Amniotic epithelial cell (primary cell): ENCODE data around the gene OR10H4.
"Not testable (repeated sequence)": the region's sequence is repeated elsewhere in the genome, so short reads cannot be mapped to it uniquely, and the experiment has no call there.

Experiments used
- DNase-seq: peaks from one replicate; pipeline ENCODE4 v3.0.0-alpha.2; 2010; ENCODE audit warnings: low read depth

OR10H4 gene, protein sequence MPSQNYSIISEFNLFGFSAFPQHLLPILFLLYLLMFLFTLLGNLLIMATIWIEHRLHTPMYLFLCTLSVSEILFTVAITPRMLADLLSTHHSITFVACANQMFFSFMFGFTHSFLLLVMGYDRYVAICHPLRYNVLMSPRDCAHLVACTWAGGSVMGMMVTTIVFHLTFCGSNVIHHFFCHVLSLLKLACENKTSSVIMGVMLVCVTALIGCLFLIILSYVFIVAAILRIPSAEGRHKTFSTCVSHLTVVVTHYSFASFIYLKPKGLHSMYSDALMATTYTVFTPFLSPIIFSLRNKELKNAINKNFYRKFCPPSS

DNA sequence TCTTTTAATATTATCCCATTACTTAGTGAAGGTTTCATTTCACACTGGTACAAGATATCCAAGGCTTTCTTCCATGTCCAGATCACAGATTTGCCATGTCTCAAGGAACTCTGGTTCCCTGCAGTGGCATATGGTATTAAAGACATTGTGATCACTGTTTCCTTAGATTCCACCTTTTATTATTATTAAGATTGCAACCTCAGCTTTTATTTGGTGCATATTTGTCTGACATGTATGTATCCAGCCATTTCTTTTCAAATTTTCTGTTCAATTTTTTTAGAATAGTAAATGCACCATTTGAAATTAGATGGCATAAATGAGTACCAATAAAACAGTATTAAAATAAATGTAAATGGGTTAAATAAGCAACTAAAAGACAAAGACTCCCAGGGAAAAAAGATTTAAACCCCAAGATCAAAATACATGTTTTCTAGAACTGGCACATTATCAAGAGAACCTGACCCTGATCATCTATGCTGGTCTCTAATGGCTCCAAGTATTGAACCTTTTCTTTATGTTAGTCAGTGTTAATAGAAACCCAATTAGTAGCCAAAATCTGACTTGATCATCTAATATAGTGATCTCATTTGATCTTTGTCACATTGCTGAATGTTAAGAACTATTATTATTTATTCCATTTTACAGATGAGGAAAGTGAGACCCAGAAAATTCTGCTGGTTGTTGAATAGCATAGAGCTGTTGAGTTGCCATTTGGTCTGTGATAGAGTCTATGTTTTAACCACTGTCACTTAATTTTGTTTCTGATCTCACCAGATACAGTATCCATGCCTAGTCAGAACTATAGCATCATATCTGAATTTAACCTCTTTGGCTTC lies at the start of gene OR10H4:
Gene OR10H4 (plus strand): TSS at position 786 of the 836 bp plus-strand sequence. CDS start 0 bp downstream, at position 786.
- DNase-seq = no peak

DNA sequence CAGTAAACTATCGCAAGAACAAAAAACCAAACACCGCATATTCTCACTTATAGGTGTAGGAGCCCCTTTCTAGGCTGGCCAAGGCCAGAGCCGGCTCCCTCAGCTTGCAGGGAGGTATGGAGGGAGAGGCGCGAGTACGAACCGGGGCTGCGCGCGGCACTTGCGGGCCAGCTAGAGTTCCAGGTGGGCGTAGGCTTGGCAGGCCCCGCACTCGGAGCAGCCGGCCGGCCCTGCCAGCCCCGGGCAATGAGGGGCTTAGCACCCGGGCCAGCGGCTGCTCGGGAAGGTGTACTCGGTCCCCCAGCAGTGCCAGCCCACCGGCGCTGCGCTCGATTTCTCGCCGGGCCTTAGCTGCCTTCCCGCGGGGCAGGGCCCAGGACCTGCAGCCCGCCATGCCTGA lies 49.2 kb upstream of the OR10H4 start:
- DNase-seq = not testable (repeated sequence)

DNA sequence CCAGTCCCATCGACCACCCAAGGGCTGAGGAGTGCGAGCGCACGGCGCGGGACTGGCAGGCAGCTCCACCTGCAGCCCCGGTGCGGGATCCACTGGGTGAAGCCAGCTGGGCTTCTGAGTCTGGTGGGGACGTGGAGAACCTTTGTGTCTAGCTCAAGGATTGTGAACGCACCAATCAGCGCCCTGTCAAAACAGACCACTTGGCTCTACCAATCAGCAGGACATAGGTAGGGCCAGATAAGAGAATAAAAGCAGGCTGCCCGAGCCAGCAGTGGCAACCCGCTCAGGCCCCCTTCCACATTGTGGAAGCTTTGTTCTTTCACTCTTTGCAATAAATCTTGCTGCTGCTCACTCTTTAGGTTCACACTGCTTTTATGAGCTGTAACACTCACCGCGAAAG lies 48.8 kb upstream of the OR10H4 start:
- not testable (repeated sequence) for DNase-seq

DNA sequence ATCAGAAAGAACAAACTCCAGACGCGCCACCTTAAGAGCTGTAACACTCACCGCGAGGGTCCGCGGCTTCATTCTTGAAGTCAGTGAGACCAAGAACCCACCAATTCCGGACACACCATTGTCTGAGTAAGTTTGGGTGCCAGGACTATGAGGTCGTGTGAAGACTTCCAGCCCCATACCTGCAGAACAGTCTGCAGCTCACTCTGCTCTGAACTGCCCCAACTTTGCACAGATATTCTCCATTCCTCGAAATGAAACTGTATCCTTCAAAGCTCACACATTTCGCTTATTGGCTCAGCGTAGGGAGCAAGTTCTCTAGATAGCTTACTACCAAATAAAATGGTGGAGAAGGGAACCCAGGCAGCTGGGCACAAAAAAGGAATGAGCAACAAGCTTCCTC lies 48.3 kb upstream of the OR10H4 start:
- DNase-seq = no peak

DNA sequence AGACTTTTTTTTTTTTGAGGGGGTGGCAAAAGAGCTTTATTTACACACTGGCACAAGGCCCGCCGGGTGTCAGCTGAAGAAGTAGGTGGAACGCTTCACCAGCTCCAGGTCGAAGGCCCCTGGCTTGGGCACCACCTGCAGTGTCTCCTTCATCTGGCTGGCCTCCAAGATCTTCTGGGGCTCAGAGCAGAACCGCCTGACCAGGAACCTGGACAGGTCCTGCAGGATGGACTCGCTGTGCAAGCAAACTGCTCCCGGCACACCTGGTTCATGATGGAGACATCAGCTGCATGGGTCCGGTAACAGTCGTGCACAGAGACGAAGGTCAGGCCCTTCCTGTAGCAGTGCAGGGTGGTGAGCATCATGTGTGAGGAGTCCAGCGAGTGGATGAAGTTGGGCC lies 46.6 kb upstream of the OR10H4 start:
- no peak for DNase-seq

DNA sequence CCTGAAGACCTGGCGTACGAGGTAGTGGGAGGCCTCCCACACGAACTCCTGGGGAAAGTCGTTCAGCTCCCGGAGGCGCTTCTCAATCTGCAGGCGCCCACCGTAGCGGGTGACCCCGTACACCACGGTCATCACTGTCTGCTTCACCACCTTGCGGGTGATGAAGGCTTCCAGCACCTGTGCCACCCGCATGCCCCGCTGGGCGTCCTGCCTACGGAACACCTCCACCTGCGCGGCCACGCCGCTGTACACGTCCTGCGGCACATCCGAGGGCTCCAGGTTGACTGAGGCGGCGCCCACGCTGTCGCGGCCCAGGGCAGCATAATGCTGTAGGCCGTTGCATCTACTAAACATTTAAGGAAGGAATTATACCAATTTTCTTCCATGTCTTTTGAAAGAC lies 45.9 kb upstream of the OR10H4 start:
- not testable (repeated sequence) for DNase-seq

DNA sequence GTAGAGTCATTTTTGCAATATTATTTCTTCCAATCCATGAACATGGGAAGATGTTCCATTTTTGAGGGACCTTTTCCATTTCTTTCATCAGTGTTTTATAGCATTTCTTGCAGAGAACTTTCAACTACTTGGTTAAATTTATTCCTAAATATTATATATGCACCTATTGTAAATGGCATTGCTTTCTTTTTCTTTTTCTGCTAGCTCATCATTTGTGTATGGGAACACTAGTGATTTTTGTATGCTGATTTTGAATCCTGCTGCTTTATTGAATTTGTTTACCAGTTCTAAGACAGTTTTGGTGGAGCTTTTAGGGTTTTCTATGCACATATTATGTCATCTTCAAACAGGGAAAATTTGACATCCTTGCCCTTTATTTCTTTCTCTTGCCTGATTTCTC lies 43.8 kb upstream of the OR10H4 start:
- no peak for DNase-seq

DNA sequence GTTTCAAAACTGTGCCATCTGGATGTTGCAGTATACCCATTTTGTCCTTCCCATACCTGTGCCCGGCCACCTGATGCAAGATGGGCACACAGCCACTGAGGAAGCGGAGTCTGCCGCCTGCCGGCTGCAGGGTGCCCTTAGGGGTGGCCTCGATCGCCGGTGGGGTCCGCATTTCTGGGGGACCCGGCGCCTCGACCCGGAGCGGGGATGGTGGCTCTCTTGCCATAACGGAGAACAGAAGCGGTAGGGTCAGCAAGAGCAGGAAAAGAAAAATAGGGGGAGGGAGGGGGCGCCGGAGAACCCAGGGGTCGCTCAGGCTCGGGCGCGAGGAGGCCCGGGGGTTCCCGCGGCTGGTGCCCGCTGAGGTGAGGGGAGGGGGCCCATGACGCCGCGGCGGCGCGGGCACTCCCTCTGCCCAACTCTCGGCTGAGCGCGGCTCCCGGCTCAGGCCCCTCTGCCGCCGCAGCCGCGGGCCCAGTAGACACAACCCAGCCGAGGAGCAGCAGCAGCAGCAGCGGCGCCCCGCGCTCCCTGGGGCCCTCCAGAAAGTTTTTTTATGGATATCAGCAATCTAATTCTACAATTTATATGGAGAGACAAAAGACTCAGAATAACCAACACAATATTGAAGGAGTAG lies 37.1 kb upstream of the OR10H4 start:
- no peak for DNase-seq

DNA sequence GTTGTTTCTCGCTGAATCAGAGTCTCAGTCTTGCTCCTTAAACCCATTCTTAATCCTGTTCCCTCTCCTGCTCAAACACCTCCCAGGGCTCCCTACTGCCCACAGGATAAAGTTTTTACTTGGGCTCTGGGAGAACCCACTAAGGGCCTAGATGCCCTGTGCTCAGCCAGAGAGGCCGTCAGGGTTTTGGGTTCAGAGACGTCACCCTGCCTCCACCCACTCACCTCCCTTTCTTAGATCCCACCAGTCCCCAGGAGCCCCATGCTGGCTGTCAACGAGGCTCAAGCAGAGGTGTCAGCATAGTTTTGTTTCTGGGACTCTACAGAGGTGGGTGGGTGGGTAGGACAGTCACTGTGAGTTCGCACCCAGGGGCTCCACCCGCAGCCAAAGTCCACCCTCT lies 35.4 kb upstream of the OR10H4 start:
- DNase-seq = no peak

DNA sequence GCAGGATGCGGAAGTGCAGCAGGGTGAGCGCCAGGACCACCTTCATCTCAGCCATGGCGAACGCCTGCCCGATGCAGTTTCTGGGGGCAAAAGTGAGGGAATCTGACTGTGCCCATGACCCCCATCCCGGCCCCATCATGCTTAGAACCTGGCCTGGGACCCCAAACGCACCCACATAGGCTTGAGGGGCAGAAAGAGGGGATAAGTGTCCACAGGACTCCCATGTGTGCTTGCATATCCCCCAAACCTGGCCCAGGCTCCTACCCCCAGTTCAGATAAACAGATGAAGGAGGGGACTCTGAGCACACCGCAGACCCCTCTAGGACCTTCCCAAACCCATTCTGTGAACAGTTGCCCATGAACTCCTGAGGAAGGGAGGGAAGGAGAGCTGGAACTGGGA lies 35.0 kb upstream of the OR10H4 start:
- no peak for DNase-seq

DNA sequence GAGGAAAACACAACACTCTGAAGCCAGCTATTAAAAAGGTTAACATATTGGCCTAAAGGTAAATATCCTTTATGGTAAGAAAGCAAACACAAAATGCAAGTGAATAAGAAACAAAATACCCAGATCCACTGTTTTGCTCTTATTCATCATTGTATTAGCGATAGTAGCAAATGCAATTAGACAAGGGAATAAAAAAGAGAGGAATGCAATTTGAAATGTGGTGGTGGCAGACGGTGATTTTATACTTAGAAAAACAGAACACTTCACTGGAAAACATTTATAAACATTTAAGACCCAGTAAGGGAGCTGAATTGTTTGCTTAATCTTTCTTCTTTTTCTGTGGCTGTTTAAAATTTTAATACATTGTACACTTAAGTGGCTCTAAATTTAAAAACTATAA lies 33.7 kb upstream of the OR10H4 start:
- no peak for DNase-seq

DNA sequence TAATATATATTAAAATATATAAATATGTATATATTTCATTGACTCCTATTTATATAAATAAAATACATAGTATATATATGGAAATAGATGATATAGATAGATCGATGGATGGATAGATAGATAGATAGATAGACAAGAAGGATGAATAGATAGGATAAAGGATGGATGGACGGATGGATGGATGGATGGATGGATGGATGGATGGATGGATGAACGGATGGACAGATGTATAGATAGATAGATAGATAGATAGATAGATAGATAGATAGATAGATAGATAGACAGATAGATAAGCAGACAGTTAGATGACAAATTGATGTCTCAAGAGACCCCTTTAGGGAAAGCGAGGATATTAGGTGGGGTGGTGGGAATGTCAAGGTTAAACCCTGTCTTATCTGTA lies 29.6 kb upstream of the OR10H4 start:
- no peak for DNase-seq

DNA sequence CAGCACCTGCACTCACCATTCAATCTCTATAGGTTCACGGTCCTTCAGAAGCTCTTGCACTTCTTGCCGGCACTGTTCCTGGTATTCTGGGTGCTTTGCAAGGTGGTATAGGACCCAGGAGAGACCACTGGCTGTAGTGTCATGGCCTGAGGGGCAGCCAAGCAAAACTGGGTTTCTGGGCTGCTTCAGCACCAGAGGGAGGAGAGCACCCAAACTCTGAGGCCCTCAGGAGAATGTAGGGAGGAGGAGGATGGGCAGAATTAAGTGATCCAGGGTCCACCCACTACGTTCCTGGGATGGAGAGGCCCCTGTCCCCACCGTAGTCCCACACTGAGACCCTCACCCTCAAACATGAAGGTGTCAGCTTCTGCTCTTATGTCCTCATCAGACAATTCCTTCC lies 26.8 kb upstream of the OR10H4 start:
- DNase-seq = no peak

DNA sequence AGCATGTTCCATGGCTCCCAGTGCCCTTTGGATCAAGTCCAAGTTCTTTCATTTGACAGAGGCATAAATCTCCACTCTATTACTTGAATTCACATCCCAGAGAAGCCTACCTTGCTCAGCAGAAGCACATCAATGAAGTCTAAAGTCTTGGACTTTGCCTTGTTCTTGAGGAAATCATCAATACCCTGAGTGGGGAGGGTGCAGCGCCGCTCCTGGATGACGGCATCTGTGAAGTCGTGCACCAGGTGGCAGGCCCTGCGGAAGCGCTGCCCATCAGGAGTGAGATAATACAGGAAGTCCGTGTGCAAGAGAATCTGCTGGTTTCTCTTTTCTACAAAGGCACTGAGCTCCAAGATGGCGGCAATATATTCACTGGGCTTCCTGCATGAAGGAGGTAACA lies 25.1 kb upstream of the OR10H4 start:
- no peak for DNase-seq

DNA sequence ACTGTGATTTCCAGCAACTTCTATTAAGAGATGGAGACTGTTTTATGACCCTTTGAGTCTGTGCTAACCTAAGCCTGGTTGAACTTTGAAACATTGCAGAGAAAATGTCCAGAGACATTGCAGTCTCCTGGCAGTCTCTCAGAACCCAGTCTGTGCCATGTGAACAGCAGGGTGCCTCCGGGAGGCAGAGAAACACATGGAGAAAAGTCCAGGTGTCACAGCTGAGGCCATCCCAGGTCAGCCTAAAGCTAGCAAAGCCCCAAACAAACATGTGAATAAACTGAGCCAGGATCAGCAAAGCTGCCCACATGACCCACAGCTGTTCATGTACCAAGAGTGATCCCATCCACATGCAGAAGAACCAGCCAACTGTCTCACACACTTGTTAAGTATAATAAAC lies 22.3 kb upstream of the OR10H4 start:
- no peak for DNase-seq

DNA sequence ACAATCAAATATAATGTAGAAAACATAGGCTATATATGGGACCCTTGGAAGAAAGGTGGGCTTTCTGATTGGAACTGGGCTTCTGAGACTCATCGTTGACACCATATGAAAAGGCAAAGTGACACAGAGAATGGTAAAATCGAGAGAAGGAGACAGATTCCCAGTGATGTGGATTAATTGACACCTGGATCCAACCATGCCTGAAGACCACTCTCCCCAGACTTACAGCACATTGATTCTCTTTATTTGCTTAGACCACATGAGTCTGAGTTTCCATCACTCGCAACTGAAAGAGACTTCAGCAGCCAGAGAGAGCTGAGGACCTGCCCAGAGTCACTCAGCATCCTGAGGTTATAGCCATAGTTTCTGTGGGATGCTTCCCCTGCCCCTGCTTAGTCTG lies 20.5 kb upstream of the OR10H4 start:
- DNase-seq = no peak

DNA sequence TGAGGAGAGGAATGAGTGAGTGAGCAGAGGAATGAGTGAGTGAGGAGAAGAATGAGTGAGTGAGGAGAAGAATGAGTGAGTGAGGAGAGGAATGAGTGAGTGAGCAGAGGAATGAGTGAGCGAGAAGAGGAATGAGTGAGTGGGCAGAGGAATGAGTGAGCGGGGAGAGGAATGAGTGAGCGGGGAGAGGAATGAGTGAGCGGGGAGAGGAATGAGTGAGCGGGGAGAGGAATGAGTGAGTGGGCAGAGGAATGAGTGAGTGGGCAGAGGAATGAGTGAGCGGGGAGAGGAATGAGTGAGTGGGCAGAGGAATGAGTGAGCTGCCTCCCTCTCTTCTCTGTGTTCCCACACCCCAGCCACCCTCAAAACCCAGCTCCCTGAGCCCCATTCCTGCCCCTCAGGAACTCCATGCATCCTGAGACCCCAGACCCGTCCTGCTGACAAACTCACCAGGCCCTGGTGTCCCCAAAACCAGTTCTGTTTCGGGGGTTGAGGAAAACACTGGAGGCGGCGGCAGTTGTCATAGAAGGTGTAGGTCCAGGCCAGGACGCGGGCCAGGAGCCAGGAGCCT lies 15.0 kb upstream of the OR10H4 start:
- DNase-seq = not testable (repeated sequence)

DNA sequence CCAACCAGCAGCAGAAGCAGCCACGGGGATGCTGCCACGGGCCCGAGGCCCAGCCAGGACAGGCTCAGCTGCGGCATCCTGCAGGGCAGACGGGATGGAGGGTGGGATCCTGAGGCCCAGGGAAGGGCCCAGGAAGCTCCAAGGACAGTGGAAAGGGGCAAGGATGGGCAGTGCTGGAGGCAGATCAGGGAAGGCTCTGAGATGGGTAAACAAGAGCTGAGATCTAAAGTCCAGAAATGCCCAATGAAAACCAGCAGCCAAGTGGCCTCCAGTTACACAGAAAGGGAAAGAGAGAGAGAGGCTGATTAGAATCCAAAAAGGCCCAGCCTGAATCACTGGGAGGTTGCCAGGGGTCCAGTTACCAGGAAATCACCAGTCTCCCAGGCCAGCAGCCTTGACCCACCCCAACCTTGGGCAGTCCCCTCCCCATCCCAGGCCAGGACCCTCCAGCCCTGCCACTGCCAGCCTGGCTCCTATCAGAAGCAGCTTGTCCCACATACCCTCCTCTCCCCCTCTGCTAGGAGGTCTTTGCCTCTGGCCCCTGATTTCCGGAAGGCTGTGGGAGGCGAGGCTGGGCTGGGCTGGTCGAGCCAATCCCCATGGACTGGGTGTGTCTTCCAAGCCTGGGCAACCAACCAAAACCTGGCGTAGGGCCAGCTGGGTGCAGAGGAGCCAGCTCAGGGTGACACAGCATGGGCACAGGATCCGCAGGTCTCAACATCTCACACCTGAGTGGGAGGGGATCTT lies 14.3 kb upstream of the OR10H4 start, which contains the start of gene CYP4F11:
Gene CYP4F11 (minus strand): TSS at position 198 of the 747 bp plus-strand sequence. CDS start 121 bp downstream, at position 77.
- DNase-seq = no peak

DNA sequence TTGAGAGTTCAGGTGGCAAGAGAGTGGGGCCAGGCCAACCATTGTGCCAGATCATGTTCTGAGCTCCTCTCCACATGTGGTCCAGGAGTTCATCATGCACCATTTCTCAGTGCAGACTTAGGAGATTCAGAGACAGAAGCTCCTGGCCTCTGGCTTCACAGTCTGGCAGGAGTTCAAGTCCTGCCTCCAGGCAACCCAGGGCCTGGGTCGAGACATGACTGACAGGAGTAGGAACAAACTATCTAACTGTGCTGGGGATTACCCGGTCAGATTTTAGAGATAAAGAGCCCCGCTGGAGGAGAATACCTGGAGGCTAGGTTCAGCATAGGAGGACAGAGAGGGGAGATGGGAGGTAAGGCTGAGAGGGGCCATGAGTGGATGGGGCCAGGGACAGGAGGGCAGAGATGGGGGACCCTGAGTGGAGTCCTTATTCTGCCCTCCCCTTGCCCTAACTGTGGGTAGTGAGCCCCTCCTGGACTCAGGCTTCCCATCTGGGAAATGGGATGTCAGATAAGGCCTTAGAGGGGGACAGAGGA lies 13.6 kb upstream of the OR10H4 start:
- DNase-seq = no peak

DNA sequence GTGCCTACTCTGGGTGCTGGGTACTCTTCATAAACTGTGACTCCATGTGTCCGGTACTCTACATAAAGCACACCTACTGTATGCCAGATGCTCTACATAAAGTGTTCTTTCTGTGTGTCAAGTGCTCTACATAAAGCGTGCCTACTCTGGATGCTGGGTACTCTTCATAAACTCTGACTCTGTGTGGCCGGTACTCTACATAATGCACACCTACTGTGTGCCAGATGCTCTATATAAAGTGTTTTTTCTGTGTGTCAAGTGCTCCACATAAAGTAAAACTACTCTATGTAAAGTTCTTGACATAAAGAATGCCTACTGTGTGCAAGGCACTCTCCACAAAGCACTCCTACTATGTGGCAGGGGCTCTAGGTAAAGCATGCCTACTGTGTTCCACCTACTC lies 12.6 kb upstream of the OR10H4 start:
- DNase-seq = no peak

DNA sequence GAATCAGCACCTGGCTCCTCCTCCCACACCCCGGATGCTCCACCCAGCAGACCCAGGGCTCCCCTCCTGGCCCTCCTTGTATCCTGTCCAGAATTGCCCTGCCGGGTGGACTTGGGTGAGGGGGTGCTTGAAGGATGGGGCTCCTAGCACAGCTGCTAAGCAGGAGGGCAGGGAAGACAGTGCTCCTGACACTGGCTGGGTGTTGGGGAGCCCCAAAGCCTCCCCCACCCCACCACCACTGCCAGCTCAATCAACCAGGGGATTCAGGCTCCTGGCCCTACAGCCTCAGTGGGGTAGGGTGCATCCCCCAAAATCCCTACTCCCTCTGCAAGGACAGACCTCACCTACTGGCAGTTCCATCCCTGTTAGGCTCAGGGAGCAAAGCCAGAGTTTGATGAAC lies 11.9 kb upstream of the OR10H4 start:
- no peak for DNase-seq

DNA sequence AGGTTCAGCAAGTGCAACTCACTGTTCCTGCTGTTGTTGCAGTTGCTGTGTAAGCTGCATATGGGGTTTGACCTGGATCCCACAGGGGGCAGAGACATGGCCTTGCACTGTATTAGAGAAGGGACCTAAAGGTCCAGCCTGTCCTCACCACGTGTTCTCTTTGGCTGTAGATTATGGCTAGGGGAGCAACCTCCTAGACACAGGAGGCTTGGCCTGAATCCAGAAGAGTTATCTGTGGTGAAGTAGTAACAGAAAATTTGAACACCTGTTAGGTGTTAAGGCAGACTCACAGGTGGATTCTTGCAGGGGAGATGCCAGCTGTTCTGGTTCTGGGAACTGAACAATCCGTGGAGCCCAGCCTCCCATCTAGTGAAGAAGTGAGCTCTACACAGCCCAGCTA lies 11.0 kb upstream of the OR10H4 start:
- no peak for DNase-seq
